Neural cell (in vitro differentiated cells): ENCODE results near the gene LGR4. TPM values are rescaled to one million over a fixed set of nuclear protein-coding genes. Genes with fewer than 3 reads are reported as not detected.
A peak's percentile ranks its signal among the peaks of the same experiment; 100 is the strongest.

Experiments used
- H2AFZ ChIP-seq: fragments of 200-600, 300-800 bp; sonication (generic), shearing (Covaris generic); 2 replicates; pipeline ENCODE4 v1.6.0; 2014; ENCODE audit warnings: low read depth, mild to moderate bottlenecking, antibody characterized with exemption, low read length, moderate library complexity
- H3F3A ChIP-seq: fragments of 200-600 bp; shearing (Covaris generic); 2 replicates; pipeline ENCODE4 v1.6.1; 2016; ENCODE audit warnings: mild to moderate bottlenecking, moderate library complexity, mixed read lengths, antibody characterized with exemption, low read length; ENCODE audit not compliant: insufficient read depth, poor library complexity, severe bottlenecking
- H3K27ac ChIP-seq: fragments of 200-600, 300-800 bp; sonication (generic), shearing (Covaris generic); 2 replicates; pipeline ENCODE4 v1.5.1; 2014; ENCODE audit warnings: mild to moderate bottlenecking, low read length, moderate library complexity
- H3K27me3 ChIP-seq: fragments of 300-800, 200-600 bp; sonication (generic), shearing (Covaris generic); 2 replicates; pipeline ENCODE4 v1.6.0; 2014; ENCODE audit warnings: mild to moderate bottlenecking, low read depth, low read length, moderate library complexity; ENCODE audit not compliant: insufficient read depth
- H3K36me3 ChIP-seq: fragments of 300-800, 200-600 bp; sonication (generic), shearing (Covaris generic); 2 replicates; pipeline ENCODE4 v1.5.1; 2014; ENCODE audit warnings: mild to moderate bottlenecking, antibody characterized with exemption, low read length, moderate library complexity; ENCODE audit not compliant: insufficient read depth
- H3K4me2 ChIP-seq: fragments of 300-800, 200-600 bp; sonication (generic), shearing (Covaris generic); 2 replicates; pipeline ENCODE4 v1.6.0; 2014; ENCODE audit warnings: mild to moderate bottlenecking, low read length
- H3K4me3 ChIP-seq: fragments of 300-800, 200-600 bp; sonication (generic), shearing (Covaris generic); 2 replicates; pipeline ENCODE4 v1.5.1; 2014; ENCODE audit warnings: mild to moderate bottlenecking, low read length, moderate library complexity
- H3K79me2 ChIP-seq: fragments of 200-600 bp; shearing (Covaris generic); replicated peaks from 2 replicates; pipeline ENCODE4 v1.6.0; 2014; ENCODE audit warnings: mild to moderate bottlenecking, low read length, moderate library complexity; ENCODE audit not compliant: insufficient read depth
- H3K9ac ChIP-seq: fragments of 300-800, 200-600 bp; sonication (generic), shearing (Covaris generic); 2 replicates; pipeline ENCODE4 v1.6.1; 2016; ENCODE audit warnings: mild to moderate bottlenecking, low read length, mixed read lengths
- H3K9me2 ChIP-seq: fragments of 200-600 bp; shearing (Covaris generic); 2 replicates; pipeline ENCODE4 v1.6.1; 2016; ENCODE audit warnings: mild to moderate bottlenecking, low read length, mixed read lengths; ENCODE audit not compliant: insufficient read depth
- H3K9me3 ChIP-seq: fragments of 200-600, 300-800 bp; sonication (generic), shearing (Covaris generic); 2 replicates; pipeline ENCODE4 v1.6.1; 2016; ENCODE audit warnings: mild to moderate bottlenecking, mixed run types, low read length, moderate library complexity, mixed read lengths
- H4K20me1 ChIP-seq: fragments of 200-600 bp; shearing (Covaris generic); 2 replicates; pipeline ENCODE4 v1.6.1; 2016; ENCODE audit warnings: mild to moderate bottlenecking, mixed run types; ENCODE audit not compliant: insufficient read depth
- CTCF ChIP-seq: fragments of 450-650 bp; IDR thresholded peaks from 2 replicates; pipeline ENCODE4 v1.5.1; 2014; ENCODE audit warnings: antibody characterized with exemption, mild to moderate bottlenecking, moderate library complexity; ENCODE audit not compliant: poor library complexity, severe bottlenecking
- EP300 ChIP-seq: fragments of 450-650 bp; conservative IDR thresholded peaks from 2 replicates; pipeline ENCODE4 v1.6.1; 2014; ENCODE audit warnings: antibody characterized with exemption, mild to moderate bottlenecking, moderate library complexity; ENCODE audit not compliant: poor library complexity, severe bottlenecking
- EZH2 ChIP-seq: fragments of 200-600, 300-800 bp; shearing (Covaris generic), sonication (generic); IDR thresholded peaks from 2 replicates; pipeline ENCODE4 v1.6.1; 2014; ENCODE audit warnings: antibody characterized with exemption, low read length, borderline replicate concordance, mild to moderate bottlenecking; ENCODE audit not compliant: insufficient read depth, poor library complexity, severe bottlenecking
- MXI1 ChIP-seq: fragments of 450-650 bp; conservative IDR thresholded peaks from 2 replicates; pipeline ENCODE4 v1.6.1; 2014; ENCODE audit warnings: antibody characterized with exemption, mild to moderate bottlenecking; ENCODE audit not compliant: poor library complexity, severe bottlenecking
- POLR2AphosphoS5 ChIP-seq: IDR thresholded peaks from 2 replicates; pipeline ENCODE4 v1.6.1; 2012
- RAD21 ChIP-seq: fragments of 450-650 bp; conservative IDR thresholded peaks from 2 replicates; pipeline ENCODE4 v1.6.1; 2014; ENCODE audit warnings: antibody characterized with exemption, mild to moderate bottlenecking, moderate library complexity
- REST ChIP-seq: IDR thresholded peaks from 2 replicates; pipeline ENCODE4 v1.6.1; 2012; ENCODE audit warnings: borderline replicate concordance
- SMC3 ChIP-seq: fragments of 450-650 bp; conservative IDR thresholded peaks from 2 replicates; pipeline ENCODE4 v1.6.1; 2014; ENCODE audit warnings: antibody characterized with exemption, mild to moderate bottlenecking, moderate library complexity; ENCODE audit not compliant: poor library complexity
- TAF1 ChIP-seq: IDR thresholded peaks from 2 replicates; pipeline ENCODE4 v1.6.1; 2012; ENCODE audit warnings: low read depth
- polyA plus RNA-seq: library from polyadenylated mRNA; depleted of rRNA; stranded (reverse); fragments of >200 nt; gene quantifications from 2 replicates; pipeline ENCODE4 v1.2.3, GENCODE V29; 2014

Gene LGR4
- polyA plus RNA-seq, 1 donor from 2014 or later: 11.2 TPM

- no peak overlapping the region for H2AFZ ChIP-seq
- H3K36me3 ChIP-seq: no peaks in the 10 kb centered on the region
- peaks cover 30% of the 10 kb centered on the region for H3K79me2 ChIP-seq
- no peaks in the 10 kb centered on the region for H3F3A ChIP-seq
- peak overlapping the region; percentile 87 for H3K4me3 ChIP-seq
- H3K9me2 ChIP-seq: no peaks in the 10 kb centered on the region
- no peak overlapping the region for H3K9ac ChIP-seq
- TF ChIP-seq CTCF: no peak
- no peak for TF ChIP-seq REST
- TF ChIP-seq EZH2: no peak
- TF ChIP-seq TAF1: no peak
- no peak for TF ChIP-seq POLR2AphosphoS5
- TF ChIP-seq RAD21: no peak
- TF ChIP-seq EP300: no peak
- no peak for TF ChIP-seq SMC3
- TF ChIP-seq MXI1: no peak
- H4K20me1 ChIP-seq: no peaks in the 10 kb centered on the region
- no peaks in the 10 kb centered on the region for H3K9me3 ChIP-seq
- no peak overlapping the region for H3K27ac ChIP-seq
- no peaks in the 10 kb centered on the region for H3K27me3 ChIP-seq
- no peak overlapping the region for H3K4me2 ChIP-seq
These were observed 422 bp upstream of the LGR4 start for GRCh38 chr11:27473017-27473406.

- Histone ChIP-seq H3K4me3 (peak overlapping the region; percentile 87), H2AFZ (no peak overlapping the region), H3K4me2 (peak overlapping the region; percentile 41), H3K36me3 (no peaks in the 10 kb centered on the region), H3K27me3 (no peaks in the 10 kb centered on the region), H3K79me2 (peaks cover 41% of the 10 kb centered on the region), H3K27ac (no peak overlapping the region), H4K20me1 (no peaks in the 10 kb centered on the region), H3K9me2 (no peaks in the 10 kb centered on the region), H3K9ac (peak overlapping the region; percentile 71), H3K9me3 (no peaks in the 10 kb centered on the region), H3F3A (no peaks in the 10 kb centered on the region)
- TF ChIP-seq CTCF: no peak
- no peak for TF ChIP-seq SMC3
- no peak for TF ChIP-seq EZH2
- TF ChIP-seq MXI1: peak; percentile 3
- no peak for TF ChIP-seq EP300
- TF ChIP-seq TAF1: no peak
These were observed 797 bp downstream of the LGR4 start for GRCh38 chr11:27471589-27472397.
